ENCODE results near the gene KATNB1. TPM values are rescaled to one million over a fixed set of nuclear protein-coding genes. Genes with fewer than 3 reads are reported as not detected.
"Not testable (repeated sequence)": the region's sequence is repeated elsewhere in the genome, so short reads cannot be mapped to it uniquely, and the experiment has no call there.

KATNB1 gene
- polyA plus RNA-seq, 2 of the 4 experiments (the other 2 are of a cell fraction), result 21.0 to 21.1 TPM

DNA sequence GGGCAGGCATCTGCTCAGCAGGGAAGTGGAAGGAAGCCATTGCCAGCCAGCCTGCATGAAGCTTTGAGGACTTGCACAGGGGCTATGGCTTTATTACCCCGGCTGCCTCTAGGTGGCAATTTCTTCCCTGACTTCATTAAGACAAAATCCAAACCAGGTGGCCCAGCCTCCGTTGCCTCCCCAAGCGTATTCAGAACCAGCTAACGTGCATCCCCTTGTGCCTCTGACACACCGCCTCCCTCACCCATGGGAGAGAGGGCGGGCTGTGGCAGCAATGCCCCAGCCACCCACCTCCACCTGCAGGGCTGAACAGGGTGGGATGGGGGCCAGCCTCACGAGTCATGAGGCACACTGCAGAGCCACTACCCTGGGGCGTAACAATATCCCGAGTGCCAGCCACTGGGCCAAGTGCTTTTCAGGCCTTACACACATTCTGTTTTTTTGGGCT lies 59.9 kb downstream of the KATNB1 start (continued):
- TF ChIP-seq HOXB5 (CRISPR knock-in tag; IDR thresholded peaks at IDR 0.05), result 0 out of 2 replicates have a peak, but pooled peaks have one; percentile 19
- TF ChIP-seq ZFP36 (IDR thresholded peaks at IDR 0.05; ENCODE audit: borderline replicate concordance, partially characterized antibody), result no peak

DNA sequence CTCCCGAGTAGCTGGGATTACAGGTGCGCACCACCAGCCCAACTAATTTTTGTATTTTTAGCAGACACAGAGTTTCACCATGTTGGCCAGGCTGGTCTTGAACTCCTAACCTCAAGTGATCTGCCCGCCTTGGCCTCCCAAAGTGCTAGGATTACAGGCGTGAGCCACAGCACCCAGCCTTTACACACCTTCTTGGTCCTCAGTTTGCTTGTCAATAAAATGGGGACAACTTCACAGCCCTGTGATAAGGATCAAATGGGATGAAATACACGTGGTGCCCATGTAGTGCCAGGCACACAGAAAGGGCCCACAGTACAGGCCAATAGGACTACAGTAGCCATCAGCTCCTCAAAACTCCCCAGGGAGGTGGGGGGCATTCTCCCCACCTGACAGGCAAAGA lies 60.4 kb downstream of the KATNB1 start:
- not testable (repeated sequence) for FAIRE-seq; ATAC-seq; H3K9me3 ChIP-seq; DNase-seq (ENCODE audit: low read depth in 1 of 2, low spot score in 1 of 2)
- POLR2A ChIA-PET, result interaction anchor here (1.1 to 1.5 kb wide), 4 partner anchors 10 to 68 kb away, joined by 4 to 7 read pairs (median 6); no protein-coding TSS in a partner anchor
- CTCF ChIA-PET, result interaction anchor here (0.6 to 15.8 kb wide), 17 partner anchors 10 to 219 kb away, joined by 3 to 164 read pairs (median 4); partner anchors contain the start of genes USB1 and ZNF319
- H3K4me1 ChIP-seq, result peaks cover 50% of the 10 kb centered on the region
- peak overlapping the region; percentile 91 to 100 for H3K27ac ChIP-seq
- WGBS (ENCODE audit: missing lambda C conversion rate), result 62% methylated on average over 5 of the region's 5 CpGs
- peak overlapping the region; percentile 53 for H3K4me3 ChIP-seq
- TF ChIP-seq EHF (CRISPR knock-in tag; IDR thresholded peaks at IDR 0.05) (0 out of 2 replicates have a peak, but pooled peaks have one; percentile 20), CHD4 (IDR thresholded peaks at IDR 0.05; ENCODE audit: borderline replicate concordance) (peak; percentile 84; the same call in 1 of the 2 replicates), HDAC2 (IDR thresholded peaks at IDR 0.05) (peak; percentile 81), KDM1A (IDR thresholded peaks at IDR 0.05; ENCODE audit: low read depth) (peak; percentile 87)
- TF ChIP-seq, protein P1, sequence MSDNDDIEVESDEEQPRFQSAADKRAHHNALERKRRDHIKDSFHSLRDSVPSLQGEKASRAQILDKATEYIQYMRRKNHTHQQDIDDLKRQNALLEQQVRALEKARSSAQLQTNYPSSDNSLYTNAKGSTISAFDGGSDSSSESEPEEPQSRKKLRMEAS (IDR thresholded peaks at IDR 0.05), result 0 out of 2 replicates have a peak, but pooled peaks have one; percentile 20
- peak overlapping the region; percentile 100 for H3K4me2 ChIP-seq

DNA sequence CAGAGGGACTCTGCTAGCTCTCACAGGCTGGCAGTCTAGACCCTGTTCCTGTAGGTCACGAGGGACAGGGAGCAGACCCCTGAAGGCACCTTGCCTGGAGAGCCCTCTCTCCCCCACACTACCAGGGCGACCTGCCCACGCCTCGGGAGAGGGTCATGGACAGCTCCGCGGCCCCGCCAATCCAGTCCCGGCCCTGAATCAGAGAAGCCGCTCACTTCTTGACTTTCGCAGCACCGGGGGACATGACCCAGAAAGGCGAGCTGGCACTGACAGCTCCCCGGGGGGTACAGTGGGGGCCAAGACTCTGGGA lies 61.6 kb downstream of the KATNB1 start:
- CTCF ChIA-PET, result interaction anchor here (0.7 to 15.8 kb wide), 13 partner anchors 9 to 220 kb away, joined by 3 to 164 read pairs (median 4); no protein-coding TSS in a partner anchor

DNA sequence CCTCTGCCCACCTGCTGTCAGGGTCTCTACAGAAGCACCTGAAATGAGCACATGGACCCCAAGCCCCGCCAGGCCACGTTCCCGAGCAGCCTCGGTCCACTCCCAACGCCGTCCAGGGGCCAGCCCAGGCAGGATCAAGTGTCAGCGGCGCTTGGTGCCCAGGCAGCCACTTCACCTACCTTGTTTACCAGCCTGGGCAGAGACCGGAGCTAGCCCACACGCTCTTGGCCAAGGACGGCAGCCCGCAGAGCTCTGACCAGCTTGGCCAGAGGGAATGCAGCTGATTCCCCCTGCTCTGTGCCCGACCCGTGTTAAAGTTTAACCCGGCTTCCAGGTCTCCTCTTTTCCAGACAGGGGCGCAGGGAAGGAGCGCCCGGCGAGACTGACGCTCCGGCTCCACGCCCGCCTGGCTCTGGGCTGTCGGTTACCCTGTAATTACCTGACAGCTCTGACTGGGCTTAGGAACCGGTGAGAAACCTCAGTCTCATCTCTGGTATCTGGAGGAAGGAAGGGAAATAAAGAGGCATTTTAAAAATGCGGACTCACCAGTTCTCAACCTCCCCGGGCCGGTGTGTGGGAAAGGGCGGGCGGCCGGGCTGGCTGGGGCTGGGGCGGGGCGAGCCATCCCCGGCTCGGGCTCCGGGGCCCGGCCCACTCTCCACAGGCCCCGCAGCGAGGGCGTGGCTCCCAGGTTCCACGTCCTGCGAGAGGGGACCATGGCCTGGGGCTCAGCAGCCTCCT lies 62.1 kb downstream of the KATNB1 start:
- TF ChIP-seq TFCP2L1 (CRISPR knock-in tag; IDR thresholded peaks at IDR 0.05), result 0 out of 2 replicates have a peak, but pooled peaks have one; percentile 39
- no peak for TF ChIP-seq ZSCAN20 (CRISPR knock-in tag; IDR thresholded peaks at IDR 0.05)
- TF ChIP-seq FOSL2 (IDR thresholded peaks at IDR 0.05), result no peak
- TF ChIP-seq FOSL2 (CRISPR knock-in tag; IDR thresholded peaks at IDR 0.05), result no peak
- TF ChIP-seq RNF2 (IDR thresholded peaks at IDR 0.05; ENCODE audit: borderline replicate concordance, low read depth), result peak; percentile 80; the same call in 1 of the 2 replicates
- TF ChIP-seq MAFK (IDR thresholded peaks at IDR 0.05; ENCODE audit: partially characterized antibody), result peak; percentile 26
- TF ChIP-seq, protein P1 (IDR thresholded peaks at IDR 0.05), result peak; percentile 52; the same call in 1 of the 2 replicates
- no peak for TF ChIP-seq HOXB5 (CRISPR knock-in tag; IDR thresholded peaks at IDR 0.05)
- peak; percentile 50; the same call in 1 of the 2 replicates for TF ChIP-seq POLR2A (IDR thresholded peaks at IDR 0.05; ENCODE audit: low read length)

More for the DNA sequence above, 61.6 kb downstream of the KATNB1 start:
- DNase-seq (ENCODE audit: low read depth in 1 of 2, low spot score in 1 of 2), result no peak
- TF ChIP-seq, protein P1 (IDR thresholded peaks at IDR 0.05), result no peak; the same call in 1 of the 2 replicates
- no peak for TF ChIP-seq POLR2AphosphoS2 (conservative IDR thresholded peaks at IDR 0.05; ENCODE audit: low read length)
- no peak for ATAC-seq
- POLR2A ChIA-PET, result interaction anchor here (1.2 to 5.1 kb wide), 3 partner anchors 12 to 19 kb away, joined by 3 to 43 read pairs (median 6); no protein-coding TSS in a partner anchor
- H3K4me3 ChIP-seq, result peak overlapping the region; percentile 53
- FAIRE-seq, result no peak
- H3K27ac ChIP-seq, result peak overlapping the region; percentile 91 to 100
- 0% methylated on average over 5 of the region's 13 CpGs for WGBS (ENCODE audit: missing lambda C conversion rate)
- H3K4me1 ChIP-seq, result peaks cover 39% of the 10 kb centered on the region
- no peaks in the 10 kb centered on the region for H3K9me3 ChIP-seq
- peak overlapping the region; percentile 100 for H3K4me2 ChIP-seq

More for the DNA sequence above, 62.1 kb downstream of the KATNB1 start:
- ChIA-PET CTCF (interaction anchor here (0.7 to 15.8 kb wide), 13 partner anchors 10 to 149 kb away, joined by 3 to 164 read pairs (median 4); no protein-coding TSS in a partner anchor), POLR2A (interaction anchor here (1.2 to 5.1 kb wide), 3 partner anchors 11 to 19 kb away, joined by 3 to 43 read pairs (median 6); no protein-coding TSS in a partner anchor)
- H3K27ac ChIP-seq, result peak overlapping the region; percentile 91 to 100
- H3K4me2 ChIP-seq, result peak overlapping the region; percentile 100
- peak; percentile 41 to 66 for ATAC-seq
- peak; percentile 58 to 60 for DNase-seq (ENCODE audit: low read depth in 1 of 2, low spot score in 1 of 2)
- FAIRE-seq, result no peak
- H3K4me3 ChIP-seq, result peak overlapping the region; percentile 53
- H3K9me3 ChIP-seq, result no peaks in the 10 kb centered on the region
- peaks cover 37% of the 10 kb centered on the region for H3K4me1 ChIP-seq
- WGBS (ENCODE audit: missing lambda C conversion rate), result 0% methylated on average over 26 of the region's 42 CpGs

Measured in A549 (cell line).